HT1080 (cell line): ENCODE data around the gene CALN1. TPM values are rescaled to one million over a fixed set of nuclear protein-coding genes. Genes with fewer than 3 reads are reported as not detected.
"Not testable (repeated sequence)": the region's sequence is repeated elsewhere in the genome, so short reads cannot be mapped to it uniquely, and the experiment has no call there.

Experiments
- DNase-seq: peaks from one replicate; pipeline ENCODE4 v3.0.0-alpha.2; 2015; ENCODE audit warnings: low read depth
- total RNA-seq: library from RNA; depleted of rRNA; stranded (reverse); fragments of >200 nt; shearing (Covaris generic); gene quantifications from 2 replicates; pipeline ENCODE4 v1.2.3, GENCODE V29; 2014

The CALN1 gene
- total RNA-seq, 1 experiment from 2014 or later = 1.9 TPM

DNA sequence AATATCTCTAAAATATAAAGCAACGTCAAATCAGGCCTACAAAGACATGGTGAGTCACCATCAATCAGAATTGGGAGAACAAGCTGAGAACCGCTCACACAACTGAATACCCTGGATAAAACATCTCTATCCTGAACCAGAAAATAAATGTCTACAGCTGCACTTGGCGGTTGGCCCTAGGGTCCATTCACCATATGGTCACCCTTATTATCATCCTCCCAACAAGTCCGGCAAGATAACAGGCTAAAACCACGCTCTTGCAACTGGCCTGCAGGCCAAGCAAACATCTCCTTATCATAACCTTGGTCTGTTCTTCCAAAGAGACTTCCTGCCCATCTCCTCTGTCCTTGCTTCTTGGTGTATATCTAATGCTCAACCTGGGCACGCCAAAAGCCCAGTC, 310.7 kb downstream of the CALN1 start:
- no peak for DNase-seq

DNA sequence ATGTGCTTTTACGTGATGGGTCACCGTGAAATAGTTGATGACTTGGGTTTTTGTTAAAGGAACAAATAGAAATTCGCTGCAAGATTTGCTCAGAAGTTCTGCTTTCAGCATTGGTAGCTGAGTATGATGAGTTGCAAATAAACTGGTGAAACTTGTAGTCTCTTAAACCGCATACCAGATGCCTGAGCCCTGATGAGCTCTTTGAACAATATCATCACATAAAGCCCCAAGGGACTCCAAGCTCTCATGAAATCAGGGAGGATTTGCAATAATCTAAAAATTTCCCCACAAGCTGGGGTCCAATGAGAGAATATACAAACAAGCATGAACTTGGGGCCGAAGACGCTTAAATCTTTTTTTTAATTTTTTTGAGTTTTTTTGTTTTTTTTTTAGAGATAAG, 312.4 kb downstream of the CALN1 start:
- DNase-seq = no peak

DNA sequence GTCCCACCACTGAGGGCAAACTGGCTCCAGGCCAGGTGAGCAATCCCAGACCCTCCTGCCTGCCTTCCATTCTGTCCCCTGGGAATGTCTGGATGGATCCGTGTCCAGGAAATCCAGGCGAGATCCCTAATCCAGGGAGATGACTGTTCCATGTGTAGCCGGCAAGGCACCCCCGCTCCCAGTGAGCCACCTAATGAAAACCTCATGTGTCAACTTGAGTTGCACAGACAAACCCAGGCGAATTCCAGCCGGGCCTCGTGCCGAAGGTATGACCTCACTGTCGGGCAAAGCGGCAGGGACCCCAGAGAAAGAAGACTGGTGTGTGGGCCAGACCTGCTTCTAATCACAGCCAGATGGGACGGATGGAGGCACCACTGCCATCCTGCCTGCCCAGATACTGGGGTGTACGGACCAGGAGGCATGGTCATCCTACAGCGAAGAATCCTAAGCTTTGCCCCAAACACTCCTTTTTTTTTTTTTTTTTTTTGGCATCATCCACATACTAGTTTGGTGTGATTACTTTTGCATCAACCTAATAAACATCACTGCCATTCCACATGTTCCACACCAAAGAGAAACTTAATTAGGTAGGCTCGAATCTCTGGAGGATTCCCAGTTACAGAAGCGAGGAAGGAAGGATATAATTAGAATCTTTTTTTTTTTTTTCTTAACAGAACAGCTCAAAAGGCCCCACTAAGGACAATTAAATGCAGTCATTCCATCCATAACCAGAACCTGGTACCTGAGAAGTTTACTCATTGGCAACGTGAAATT, 313.1 kb downstream of the CALN1 start:
- peak; percentile 13 for DNase-seq

DNA sequence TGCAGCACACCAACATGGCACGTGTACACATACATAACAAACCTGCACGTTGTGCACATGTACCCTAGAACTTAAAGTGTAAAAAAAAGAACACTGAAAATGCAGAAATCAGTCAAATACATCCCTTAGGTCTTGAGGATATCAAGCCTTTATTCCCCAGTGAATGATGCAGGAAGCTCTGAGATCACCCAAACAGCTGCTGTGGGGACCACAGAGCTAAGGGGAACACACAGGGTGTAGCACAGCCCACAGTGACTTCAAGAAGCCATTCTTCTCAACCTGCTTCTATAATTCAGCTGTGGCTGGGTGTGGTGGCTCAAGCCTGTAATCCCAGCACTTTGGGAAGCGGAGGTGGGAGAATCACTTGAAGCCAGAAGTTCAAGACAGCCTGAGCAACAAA, 314.9 kb downstream of the CALN1 start:
- no peak for DNase-seq

DNA sequence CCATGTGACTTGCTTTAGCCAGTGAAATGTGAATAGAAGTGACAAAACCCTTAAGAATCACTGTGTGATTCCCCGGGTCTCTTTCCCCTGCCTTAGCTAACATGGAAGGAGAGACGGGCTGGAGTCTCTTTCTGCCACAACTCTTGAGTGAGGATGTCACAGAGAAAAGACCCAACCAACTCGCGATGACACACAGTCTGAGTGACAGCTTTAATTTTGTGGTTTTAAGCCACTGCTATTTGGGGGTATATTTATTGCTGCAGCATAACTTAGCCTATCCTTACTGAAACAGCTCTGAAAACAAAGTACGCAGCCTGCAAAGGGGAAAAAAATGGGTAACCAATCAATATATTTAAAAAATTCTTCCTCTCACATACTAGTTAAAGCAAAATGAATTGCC, 319.4 kb downstream of the CALN1 start:
- no peak for DNase-seq

DNA sequence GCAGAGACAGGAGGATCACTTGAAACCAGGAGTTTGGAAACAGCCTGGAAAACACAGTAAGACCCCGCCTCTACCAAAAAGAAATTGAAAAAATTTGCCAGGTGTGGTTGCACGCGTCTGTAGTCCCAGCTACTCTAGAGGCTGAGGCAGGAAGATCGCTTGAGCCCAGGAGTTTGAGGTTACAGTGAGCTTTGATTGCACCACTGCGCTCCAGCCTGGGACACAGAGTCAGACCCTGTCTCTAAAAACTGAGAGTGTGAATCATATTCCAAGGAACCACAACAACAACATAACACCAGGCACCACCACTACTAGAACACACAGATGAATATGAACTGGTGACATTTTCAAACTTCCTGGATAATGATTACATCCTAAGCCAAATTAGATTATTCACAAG, 324.2 kb downstream of the CALN1 start:
- no peak for DNase-seq

DNA sequence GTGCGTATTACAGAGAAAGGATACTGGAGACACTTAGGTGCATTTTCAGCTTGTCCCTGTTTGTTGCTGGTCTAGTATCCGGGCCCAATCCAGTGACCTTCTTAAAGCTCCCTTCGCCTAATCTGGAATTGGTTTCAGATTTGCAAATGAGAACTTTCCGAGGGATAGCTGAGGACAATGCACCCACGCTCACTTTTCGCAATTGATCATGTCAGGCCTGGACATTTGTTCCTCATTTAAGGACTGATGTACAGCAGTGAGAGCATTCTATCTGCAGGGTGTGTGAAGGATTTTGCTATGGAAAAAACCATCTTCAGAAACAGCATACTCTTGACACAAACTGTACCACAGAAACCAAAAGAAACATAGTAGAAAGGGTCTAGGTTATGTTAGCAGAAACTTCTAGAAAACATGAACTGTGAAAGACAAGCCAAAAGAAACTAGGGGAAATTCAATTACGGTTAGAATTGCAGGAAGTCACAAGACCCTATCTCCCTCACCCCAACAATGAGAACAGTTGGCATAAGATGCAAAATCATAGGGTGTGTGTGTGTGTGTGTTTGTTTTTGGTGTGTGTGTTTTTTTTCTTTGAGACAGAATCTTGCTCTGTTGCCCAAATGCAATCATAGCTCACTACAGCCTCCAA, 331.1 kb downstream of the CALN1 start:
- DNase-seq = no peak

DNA sequence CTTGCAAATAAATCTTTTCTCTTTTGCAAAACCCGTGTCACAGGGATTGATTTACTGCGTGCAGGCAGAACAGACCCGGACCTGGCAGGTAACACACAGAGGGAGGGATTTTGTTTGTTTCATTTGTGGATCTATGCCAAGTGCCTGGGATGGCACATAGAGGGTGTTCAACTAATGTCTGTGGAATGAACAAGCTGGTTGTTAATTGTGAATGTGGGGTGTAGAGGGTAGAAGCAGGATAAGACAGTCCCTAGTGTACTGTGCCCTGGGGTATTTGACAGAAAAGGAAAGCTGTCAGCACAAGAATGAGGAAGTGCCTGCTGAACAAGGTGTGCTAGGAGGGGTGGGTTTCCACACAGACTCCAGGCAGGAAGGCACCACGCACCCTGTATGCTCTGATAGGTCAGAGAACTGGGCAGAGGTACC, 331.8 kb downstream of the CALN1 start:
- no peak for DNase-seq

DNA sequence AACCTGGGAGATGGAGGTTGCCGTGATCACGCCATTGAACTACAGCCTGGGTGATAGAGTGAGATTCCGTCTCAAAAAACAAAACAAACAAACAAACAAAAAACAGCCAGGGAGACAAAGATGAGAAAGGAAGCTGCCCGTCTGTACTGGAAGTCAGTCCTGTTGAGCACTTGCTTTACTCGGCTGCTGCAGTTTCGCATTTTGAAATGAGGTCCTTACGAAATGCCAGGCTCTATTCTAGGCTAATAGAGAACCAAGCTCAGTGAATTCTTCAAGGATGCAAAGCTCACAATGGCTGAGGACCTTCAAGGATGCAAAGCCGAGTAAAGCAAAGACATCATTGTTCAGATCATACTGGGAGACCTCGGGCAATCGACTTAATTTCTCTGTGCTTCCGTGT, 333.3 kb downstream of the CALN1 start:
- DNase-seq = no peak

DNA sequence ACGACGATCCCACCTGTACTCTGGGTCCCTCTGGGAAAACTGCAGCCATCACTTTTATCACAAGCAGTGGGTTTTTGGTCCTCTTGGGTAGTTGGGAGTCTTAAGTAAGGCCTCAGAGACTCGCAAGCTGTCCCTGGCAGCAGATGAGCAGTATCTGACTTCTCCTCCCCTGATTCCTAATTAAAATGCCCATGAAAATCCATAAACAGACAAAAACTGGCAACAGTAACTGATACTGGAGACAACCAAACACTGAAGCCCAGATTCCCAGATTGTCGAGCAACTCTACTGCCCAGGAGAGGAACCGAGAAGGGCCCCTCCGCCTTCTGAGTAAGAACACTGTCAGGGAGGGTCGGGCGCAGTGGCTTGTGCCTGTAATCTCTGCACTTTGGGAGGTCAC, 333.8 kb downstream of the CALN1 start:
- DNase-seq = no peak

DNA sequence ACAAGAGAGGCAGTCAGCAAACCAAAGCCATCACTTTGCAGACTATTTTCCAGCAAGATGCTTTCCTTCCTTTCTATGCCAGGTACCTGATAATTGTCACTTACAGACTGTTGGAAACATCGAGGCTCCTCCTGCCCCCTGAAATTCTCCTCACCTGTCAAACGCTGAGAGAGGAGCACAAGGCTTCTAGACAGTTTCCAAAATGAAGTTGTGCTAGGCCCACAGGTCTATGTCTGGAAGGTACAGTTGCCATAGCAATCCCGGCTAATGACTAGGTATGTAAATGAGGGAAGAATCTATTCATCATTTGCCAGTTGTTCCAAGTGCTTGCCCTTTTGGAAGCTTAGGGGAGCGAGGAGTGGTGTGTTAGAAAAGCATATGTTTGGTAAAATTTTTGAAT, 334.4 kb downstream of the CALN1 start:
- no peak for DNase-seq

DNA sequence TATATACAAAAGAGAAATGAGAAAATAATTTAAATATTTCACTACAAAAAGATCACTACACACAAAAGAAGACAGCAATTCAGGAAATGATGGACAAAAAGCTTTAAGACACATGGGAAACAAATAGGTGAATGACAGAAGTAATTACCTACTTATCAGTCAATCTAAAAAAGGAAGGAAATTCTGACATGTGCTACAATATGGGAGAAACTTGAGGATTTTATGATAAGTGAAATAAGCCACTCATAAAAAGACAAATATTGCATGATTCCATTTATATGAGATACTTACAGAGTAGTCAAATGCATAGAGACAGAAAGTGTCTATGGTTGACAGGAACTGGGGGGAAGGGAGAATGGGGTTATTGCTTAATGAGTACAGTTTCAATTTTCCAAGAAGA, 339.2 kb downstream of the CALN1 start:
- no peak for DNase-seq

DNA sequence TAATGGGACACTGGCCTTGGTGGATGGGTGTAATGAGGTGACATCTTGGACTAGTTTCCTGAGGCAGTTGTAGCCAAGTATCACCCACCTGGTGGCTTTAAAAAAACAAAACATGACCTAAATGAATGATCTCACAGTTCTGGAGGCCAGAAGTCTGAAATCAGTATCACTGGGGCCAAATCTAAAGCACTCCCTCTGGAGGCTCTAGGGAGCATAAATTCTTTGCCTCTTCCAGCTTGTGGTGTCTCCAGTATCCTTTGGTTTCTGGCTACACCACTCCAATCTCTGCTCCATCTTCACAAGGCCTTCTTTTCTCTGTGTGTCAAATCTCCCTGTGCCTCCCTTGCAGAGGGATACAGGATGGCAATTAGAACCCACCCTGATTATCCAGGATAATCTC, 342.9 kb downstream of the CALN1 start:
- no peak for DNase-seq

DNA sequence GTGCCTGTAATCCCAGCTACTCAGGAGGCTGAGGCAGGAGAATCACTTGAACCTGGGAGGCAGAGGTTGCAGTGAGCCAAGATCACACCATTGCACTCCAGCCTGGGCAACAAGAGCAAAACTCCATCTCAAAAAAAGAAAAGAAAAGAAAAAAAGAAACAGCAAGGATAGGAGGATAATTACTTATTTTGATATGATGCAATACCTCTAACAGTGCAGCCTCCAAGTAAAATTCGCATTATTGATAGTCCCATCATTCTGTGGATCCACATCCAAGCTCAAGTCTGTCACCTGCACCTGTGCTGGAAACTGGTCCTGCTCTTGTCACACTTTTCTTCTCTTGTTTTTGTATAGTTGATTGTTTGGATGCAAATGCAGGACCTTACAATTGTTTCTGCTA, 346.4 kb downstream of the CALN1 start:
- not testable (repeated sequence) for DNase-seq

DNA sequence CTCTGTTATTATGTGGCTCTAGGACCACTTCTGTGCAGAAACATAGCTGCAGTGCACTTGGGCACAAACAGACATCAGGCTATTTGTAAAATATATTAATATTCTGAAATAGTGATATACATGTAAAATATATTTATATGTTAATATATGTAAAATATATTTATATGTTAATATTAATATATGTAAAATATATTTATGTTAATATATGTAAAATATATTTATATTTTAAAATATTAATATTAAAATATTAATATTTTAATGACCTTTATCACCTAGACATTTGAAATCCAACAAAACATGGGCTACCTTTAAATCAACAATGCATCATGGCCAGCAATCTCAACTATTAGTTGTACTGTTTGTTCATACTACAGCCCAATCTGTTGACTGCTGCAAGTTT, 347.2 kb downstream of the CALN1 start:
- no peak for DNase-seq

DNA sequence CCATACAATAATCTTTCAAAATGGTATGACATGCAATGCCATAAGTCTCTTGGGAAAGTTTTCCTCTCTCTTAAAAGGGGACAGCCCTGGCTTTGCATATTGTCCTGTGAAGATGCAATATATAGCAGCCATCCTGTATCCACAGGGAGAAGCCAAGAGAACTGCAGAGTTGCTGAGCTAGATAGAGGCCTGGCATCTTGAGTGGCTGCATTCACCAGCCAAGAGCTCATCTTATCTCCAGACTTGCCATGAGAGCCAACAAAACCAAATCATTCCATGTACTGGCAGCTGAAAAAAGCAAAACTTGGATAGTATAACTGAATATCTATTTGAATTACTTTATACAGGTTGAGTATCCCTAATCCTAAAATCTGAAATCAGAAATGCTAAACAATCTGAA, 348.8 kb downstream of the CALN1 start:
- no peak for DNase-seq

DNA sequence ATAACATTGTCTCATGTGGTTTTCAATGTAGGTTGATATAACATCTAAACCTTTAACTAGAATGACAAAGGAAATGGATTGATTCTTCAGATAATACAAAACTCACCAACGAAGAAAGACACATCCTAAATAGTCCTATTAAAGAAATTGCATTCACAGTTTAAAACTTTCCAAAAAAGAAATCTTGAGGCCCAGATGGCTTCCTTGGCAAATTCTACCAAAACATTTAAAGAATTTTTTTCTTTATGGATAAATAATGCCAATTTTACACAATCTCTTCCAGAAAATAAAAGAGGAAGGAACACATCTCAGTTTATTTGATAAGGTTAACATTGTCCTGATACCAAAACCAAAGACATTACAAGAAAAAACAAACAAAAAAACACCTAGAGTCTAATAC, 349.5 kb downstream of the CALN1 start:
- DNase-seq = no peak

DNA sequence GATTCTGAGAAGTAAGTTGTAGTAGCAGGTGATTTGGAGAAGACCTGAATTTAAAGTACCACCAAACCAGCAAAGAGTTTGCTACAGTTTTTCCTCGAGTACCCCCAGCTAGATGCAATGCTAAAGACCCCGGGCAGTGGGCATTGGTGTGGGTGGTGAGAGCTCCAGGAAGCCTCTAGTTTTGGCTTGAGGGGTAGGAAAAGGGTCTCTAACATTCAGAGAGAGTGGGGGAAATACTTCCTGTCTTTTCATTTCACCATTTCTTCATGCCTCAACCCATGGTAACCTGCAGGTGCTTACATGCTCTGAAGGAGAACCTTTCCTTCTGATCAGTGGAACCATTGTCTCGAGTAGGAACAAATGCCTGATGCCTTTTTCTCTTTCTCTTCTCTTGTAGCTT, 352.2 kb downstream of the CALN1 start:
- DNase-seq = no peak

DNA sequence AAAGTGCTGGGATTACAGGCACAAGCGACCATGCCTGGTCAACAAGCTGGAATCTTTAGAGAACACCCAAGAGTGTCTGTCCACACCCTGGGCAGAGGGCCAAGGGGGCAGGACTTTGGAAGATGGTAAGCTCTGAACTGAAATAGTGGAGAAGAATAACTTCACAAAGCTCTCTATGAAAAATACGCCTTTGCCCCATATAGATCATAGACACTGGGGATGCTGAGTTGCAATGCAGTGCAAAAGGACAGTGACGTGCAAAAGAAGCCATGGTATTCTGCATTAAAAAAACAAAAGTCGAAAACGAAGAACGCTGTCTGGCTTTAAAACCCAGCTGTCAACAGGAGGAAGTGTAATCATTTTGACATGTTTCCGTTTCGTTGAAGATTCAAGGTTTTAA, 353.6 kb downstream of the CALN1 start:
- no peak for DNase-seq

DNA sequence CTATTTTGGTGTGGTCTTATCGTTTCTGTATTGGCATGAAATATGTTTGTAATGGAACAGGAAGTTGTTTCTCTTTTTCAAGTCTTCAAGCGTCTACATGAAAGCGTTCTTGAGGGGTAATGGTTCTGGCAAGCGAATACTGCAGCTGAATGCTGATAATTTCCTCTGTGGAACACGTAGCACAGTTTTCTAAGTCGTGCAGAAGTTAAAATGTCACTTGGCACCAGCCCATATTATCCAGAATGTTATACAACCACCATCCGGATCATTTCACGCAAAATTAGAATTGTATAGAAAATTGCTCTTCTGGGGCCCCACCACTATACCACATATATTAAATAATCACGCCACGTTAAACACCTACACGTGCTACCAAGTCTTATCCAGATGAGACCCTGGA, 354.3 kb downstream of the CALN1 start:
- no peak for DNase-seq

DNA sequence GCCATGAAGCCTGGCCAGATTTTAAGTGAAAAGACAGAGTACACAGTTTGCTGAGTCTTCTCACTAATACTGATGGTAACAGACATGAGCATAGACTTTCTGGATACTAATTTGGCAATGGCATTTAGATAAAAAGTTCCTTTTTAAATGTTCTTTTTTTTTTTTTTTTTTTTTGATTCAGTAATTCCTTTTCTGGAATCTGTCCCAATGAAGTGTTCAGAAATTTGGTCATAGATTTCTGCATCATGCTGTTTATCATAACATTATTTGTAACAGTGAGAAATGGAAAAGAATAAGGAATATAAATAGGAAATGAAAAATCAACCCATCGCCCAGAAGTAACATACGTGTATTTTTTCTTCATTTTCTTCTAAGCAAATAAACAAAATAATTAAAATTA, 354.9 kb downstream of the CALN1 start:
- DNase-seq = no peak

DNA sequence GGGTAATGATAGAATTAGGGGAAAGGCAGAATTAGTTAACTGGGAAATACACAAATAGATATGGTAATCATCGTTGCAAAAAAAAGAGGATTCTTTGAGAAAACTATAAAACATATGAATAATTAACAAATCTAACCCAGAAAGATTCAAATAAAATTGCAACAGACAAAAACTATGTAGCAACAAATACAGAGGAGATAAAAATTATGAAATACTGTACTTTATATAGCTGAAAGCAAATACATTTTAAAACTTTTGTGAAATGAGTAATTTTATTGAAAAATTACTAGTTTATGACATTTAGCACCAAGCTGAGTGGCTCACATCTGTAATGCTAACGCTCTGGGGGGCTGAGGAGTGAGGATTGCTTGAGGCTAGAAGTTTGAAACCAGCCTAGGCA, 356.7 kb downstream of the CALN1 start:
- DNase-seq = no peak

DNA sequence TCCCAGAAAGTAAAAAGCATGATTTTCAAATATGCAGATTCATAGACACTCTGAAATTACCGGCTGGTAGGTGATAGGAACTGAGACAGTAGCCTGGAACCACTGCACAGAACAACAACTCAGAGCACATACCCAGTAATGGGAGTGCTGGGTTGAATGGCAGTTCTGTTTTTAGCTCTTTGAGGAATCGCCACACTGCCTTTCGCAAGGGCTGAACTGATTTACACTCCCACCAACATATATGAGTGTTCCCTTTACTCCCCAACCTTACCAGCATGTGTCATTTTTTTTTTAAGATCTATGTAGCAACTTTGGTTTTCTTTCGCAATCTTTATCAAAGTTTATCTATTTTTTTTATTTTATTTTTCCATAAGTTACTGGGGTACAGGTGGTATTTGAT, 358.8 kb downstream of the CALN1 start:
- no peak for DNase-seq
